NK-92 (cell line): ENCODE results near the gene PIP4K2A.
"Not testable (repeated sequence)": the region's sequence is repeated elsewhere in the genome, so short reads cannot be mapped to it uniquely, and the experiment has no call there.

ENCODE experiments used
- DNase-seq: peaks from one replicate; lab custom pipeline; 2025; ENCODE audit not compliant: unreplicated experiment; lab: John Stamatoyannopoulos, UW

The PIP4K2A gene

GRCh38 chr10:22714479-22715289, at the start of gene PIP4K2A:
TSS of gene PIP4K2A (minus strand) at chr10:22714578. CDS start at chr10:22714326, 252 bp downstream.
- DNase-seq, result no peak

GRCh38 chr10:22761569-22762220, 47.3 kb upstream of the PIP4K2A start:
- no peak for DNase-seq

- no peak for DNase-seq
Observed at GRCh38 chr10:22760025-22760424, 45.6 kb upstream of the PIP4K2A start.

- DNase-seq, result no peak
Observed at GRCh38 chr10:22758867-22759266, 44.5 kb upstream of the PIP4K2A start.

- DNase-seq, result no peak
Observed at GRCh38 chr10:22754296-22754695, 39.9 kb upstream of the PIP4K2A start.

- no peak for DNase-seq
Observed at GRCh38 chr10:22753786-22754185, 39.4 kb upstream of the PIP4K2A start.

GRCh38 chr10:22752272-22752889, 38.0 kb upstream of the PIP4K2A start:
- no peak for DNase-seq

- no peak for DNase-seq
Observed at GRCh38 chr10:22750131-22750530, 35.8 kb upstream of the PIP4K2A start.

- not testable (repeated sequence) for DNase-seq
Observed at GRCh38 chr10:22744858-22745257, 30.5 kb upstream of the PIP4K2A start.

GRCh38 chr10:22742678-22743077, 28.3 kb upstream of the PIP4K2A start:
- DNase-seq, result no peak

GRCh38 chr10:22741631-22742030, 27.3 kb upstream of the PIP4K2A start:
- DNase-seq, result not testable (repeated sequence)

GRCh38 chr10:22740180-22740579, 25.8 kb upstream of the PIP4K2A start:
- no peak for DNase-seq

- DNase-seq, result no peak
Observed at GRCh38 chr10:22737587-22737986, 23.2 kb upstream of the PIP4K2A start.

- DNase-seq, result no peak
Observed at GRCh38 chr10:22736134-22736533, 21.8 kb upstream of the PIP4K2A start.

GRCh38 chr10:22733992-22734391, 19.6 kb upstream of the PIP4K2A start:
- DNase-seq, result no peak

- DNase-seq, result no peak
Observed at GRCh38 chr10:22727663-22728062, 13.3 kb upstream of the PIP4K2A start.

GRCh38 chr10:22727112-22727511, 12.7 kb upstream of the PIP4K2A start:
- DNase-seq, result no peak

- DNase-seq, result no peak
Observed at GRCh38 chr10:22724773-22725172, 10.4 kb upstream of the PIP4K2A start.

- no peak for DNase-seq
Observed at GRCh38 chr10:22723783-22724182, 9.4 kb upstream of the PIP4K2A start.

- no peak for DNase-seq
Observed at GRCh38 chr10:22723343-22723779, 9.0 kb upstream of the PIP4K2A start.

- DNase-seq, result no peak
Observed at GRCh38 chr10:22722626-22723169, 8.3 kb upstream of the PIP4K2A start.

- DNase-seq, result no peak
Observed at GRCh38 chr10:22720667-22721066, 6.3 kb upstream of the PIP4K2A start.
